Colonic mucosa (tissue), 4 donors: Measurements from ENCODE around the gene CCDC169. TPM values are rescaled to one million over a fixed set of nuclear protein-coding genes. Genes with fewer than 3 reads are reported as not detected.

Experiments used
- DNase-seq: peaks from one replicate; pipeline ENCODE4 v3.0.0-alpha.2; 2020
- H3K27ac ChIP-seq: fragments of 200-600 bp; one replicate; pipeline ENCODE4 v1.8.0; 2021
- H3K27me3 ChIP-seq: fragments of 200-600 bp; one replicate; pipeline ENCODE4 v1.8.0; 2021
- H3K36me3 ChIP-seq: fragments of 200-600 bp; one replicate; pipeline ENCODE4 v1.8.0; 2021
- H3K4me1 ChIP-seq: fragments of 200-600 bp; one replicate; pipeline ENCODE4 v1.8.0; 2021; ENCODE audit warnings: mild to moderate bottlenecking
- H3K4me3 ChIP-seq: fragments of 200-600 bp; one replicate; pipeline ENCODE4 v1.8.0; 2021
- H3K9ac ChIP-seq, 2 donors: one replicate each; pipeline ENCODE4 v1.7.0; 2013; ENCODE audit warnings: control low read depth in 2 of 2, low read depth in 2 of 2, low read length in 2 of 2
- H3K9me3 ChIP-seq: fragments of 200-600 bp; one replicate; pipeline ENCODE4 v1.8.0; 2021
- CTCF ChIP-seq: fragments of 200-600 bp; IDR thresholded peaks from one replicate; pipeline ENCODE4 v1.8.0; 2022; ENCODE audit warnings: antibody characterized with exemption, mild to moderate bottlenecking
- intact Hi-C: fragments of 100-400 bp; cut with DNase I; formaldehyde crosslinking; loops from one replicate; pipeline ENCODE4 v1.14.1; 2022
- total RNA-seq, 2 donors: library from RNA; stranded (reverse); fragmentation: NEBNext Ultra II Directional in 1 of 2; extraction: Animal tissue kit (Norgen Biotek cat#: 25700) in 1 of 2; gene quantifications; one replicate each; pipeline ENCODE4 v1.2.1, GENCODE V29; 2021
- donor health status: healthy.
- donor health status: DM: no; HTN: no; CAD: no.
- donor health status: DM: no; HTN: no; CAD: no.

CCDC169 gene
- total RNA-seq, 2 donors from 2014 or later: 0.25 to 1.3 TPM

- H3K9me3 ChIP-seq: no peaks in the 10 kb centered on the region
- TF ChIP-seq CTCF: no peak
- H3K4me3 ChIP-seq: no peak overlapping the region
- H3K4me1 ChIP-seq: no peaks in the 10 kb centered on the region
- H3K27me3 ChIP-seq: no peaks in the 10 kb centered on the region
- H3K9ac ChIP-seq: no peak overlapping the region
- no peaks in the 10 kb centered on the region for H3K36me3 ChIP-seq
- intact Hi-C loops: no loop called here
- DNase-seq: no peak
- no peak overlapping the region for H3K27ac ChIP-seq
These were observed 46.6 kb downstream of the CCDC169 start for GRCh38 chr13:36251017-36251416.

GRCh38 chr13:36248700-36249099 is 48.9 kb downstream of the CCDC169 start:
- H3K9ac ChIP-seq: no peak overlapping the region
- H3K27ac ChIP-seq: no peak overlapping the region
- no peaks in the 10 kb centered on the region for H3K9me3 ChIP-seq
- no peak for TF ChIP-seq CTCF
- intact Hi-C loops: no loop called here
- no peaks in the 10 kb centered on the region for H3K27me3 ChIP-seq
- no peaks in the 10 kb centered on the region for H3K36me3 ChIP-seq
- no peaks in the 10 kb centered on the region for H3K4me1 ChIP-seq
- DNase-seq: no peak
- no peak overlapping the region for H3K4me3 ChIP-seq

GRCh38 chr13:36244990-36245389 is 52.6 kb downstream of the CCDC169 start:
- H3K4me1 ChIP-seq: no peaks in the 10 kb centered on the region
- DNase-seq: no peak
- intact Hi-C loops: no loop called here

GRCh38 chr13:36244073-36244472 is 53.5 kb downstream of the CCDC169 start:
- Histone ChIP-seq H3K36me3 (no peaks in the 10 kb centered on the region), H3K9ac (no peak overlapping the region), H3K4me3 (no peak overlapping the region), H3K27me3 (no peaks in the 10 kb centered on the region), H3K27ac (no peak overlapping the region), H3K4me1 (no peaks in the 10 kb centered on the region), H3K9me3 (no peaks in the 10 kb centered on the region)
- DNase-seq: no peak
- intact Hi-C loops: no loop called here
- TF ChIP-seq CTCF: no peak

More at GRCh38 chr13:36244990-36245389, 52.6 kb downstream of the CCDC169 start:
- Histone ChIP-seq H3K27me3 (no peaks in the 10 kb centered on the region), H3K36me3 (no peaks in the 10 kb centered on the region), H3K27ac (no peak overlapping the region), H3K4me3 (no peak overlapping the region), H3K9ac (no peak overlapping the region), H3K9me3 (no peaks in the 10 kb centered on the region)
- TF ChIP-seq CTCF: no peak

GRCh38 chr13:36242761-36243160 is 54.9 kb downstream of the CCDC169 start:
- DNase-seq: no peak
- no peaks in the 10 kb centered on the region for H3K4me1 ChIP-seq
- TF ChIP-seq CTCF: no peak
- H3K9me3 ChIP-seq: no peaks in the 10 kb centered on the region
- H3K36me3 ChIP-seq: no peaks in the 10 kb centered on the region
- H3K27ac ChIP-seq: no peak overlapping the region
- intact Hi-C loops: no loop called here
- H3K27me3 ChIP-seq: no peaks in the 10 kb centered on the region
- no peak overlapping the region for H3K4me3 ChIP-seq
- H3K9ac ChIP-seq: no peak overlapping the region

- no peak overlapping the region for H3K9ac ChIP-seq
- no peaks in the 10 kb centered on the region for H3K36me3 ChIP-seq
- no peak for DNase-seq
- intact Hi-C loops: no loop called here
- H3K9me3 ChIP-seq: no peaks in the 10 kb centered on the region
- no peaks in the 10 kb centered on the region for H3K27me3 ChIP-seq
- H3K4me3 ChIP-seq: no peak overlapping the region
- no peaks in the 10 kb centered on the region for H3K4me1 ChIP-seq
- TF ChIP-seq CTCF: no peak
- no peak overlapping the region for H3K27ac ChIP-seq
These were observed 66.4 kb downstream of the CCDC169 start for GRCh38 chr13:36231236-36231635.
